Stimulated activated CD4-positive, alpha-beta T cell treated with anti-CD3 and anti-CD28 coated beads, Interleukin-4, amount 100 ng/mL, for 48 hours (primary cell): Measurements from ENCODE around the gene THSD1.

Experiments used
- DNase-seq, 2 donors: peaks; one replicate each; pipeline ENCODE4 v3.0.0-alpha.2; 2020; ENCODE audit warnings: low read depth in 2 of 2

THSD1 gene

DNA sequence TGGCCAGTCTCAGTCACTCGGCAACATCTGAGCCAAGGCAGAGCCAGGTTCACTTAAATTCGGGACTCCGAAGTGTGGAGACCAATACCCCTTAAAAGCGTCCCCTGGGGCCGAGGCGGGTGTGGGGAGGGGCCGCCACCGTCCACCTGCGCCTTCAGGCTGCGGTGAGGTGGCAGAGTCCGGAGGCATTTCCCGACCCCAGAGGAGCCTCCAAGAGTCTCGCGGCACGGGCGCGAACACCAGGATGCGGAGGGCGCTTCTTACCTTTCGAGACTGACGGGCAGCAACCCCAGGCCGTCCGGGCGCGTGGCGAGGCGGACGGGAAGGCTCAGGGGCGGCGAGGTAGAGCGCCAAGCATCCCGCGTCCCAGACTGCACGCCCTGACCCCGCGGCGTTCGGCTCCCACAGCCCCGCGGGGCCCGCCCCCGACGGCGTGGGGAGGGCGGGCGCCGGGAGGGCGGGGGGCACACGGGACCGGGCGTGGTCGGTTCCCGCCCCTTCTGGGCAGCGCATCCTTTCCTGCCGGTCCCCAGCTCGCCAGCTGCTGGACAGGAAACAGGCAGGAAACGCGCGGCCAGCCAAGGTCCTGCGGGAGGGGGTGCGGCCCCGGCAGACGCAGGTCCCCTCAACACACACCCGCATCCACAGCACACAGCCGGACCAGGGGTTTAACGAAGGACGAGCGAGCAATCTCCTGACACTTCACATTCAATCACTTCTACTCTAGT is at the start of gene THSD1:
Gene THSD1 (minus strand): TSS at position 406 of the 728 bp plus-strand sequence. CDS start 3,572 bp downstream, outside the sequence.
- peak in 1 of 2 donors; percentile 8 for DNase-seq

DNA sequence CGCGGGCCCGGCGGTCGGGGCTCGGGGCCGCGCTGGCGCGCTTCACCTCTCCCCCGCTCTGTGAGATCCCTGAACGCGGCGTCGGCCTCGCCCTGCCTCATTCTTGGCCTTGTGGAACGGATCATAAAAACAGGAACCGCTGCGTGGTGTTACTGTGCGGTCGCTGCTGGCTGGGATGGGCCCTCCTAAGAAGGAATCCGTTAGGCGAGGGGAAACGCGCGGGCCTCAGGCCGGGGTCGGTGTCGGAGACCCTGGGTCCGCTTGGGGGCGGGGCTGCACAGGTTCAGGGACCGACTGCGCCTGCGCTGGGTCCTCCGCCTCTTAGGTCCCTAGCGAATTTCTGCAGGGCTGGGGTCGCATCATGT is 49.7 kb upstream of the THSD1 start:
- DNase-seq: peak; percentile 71 to 74

DNA sequence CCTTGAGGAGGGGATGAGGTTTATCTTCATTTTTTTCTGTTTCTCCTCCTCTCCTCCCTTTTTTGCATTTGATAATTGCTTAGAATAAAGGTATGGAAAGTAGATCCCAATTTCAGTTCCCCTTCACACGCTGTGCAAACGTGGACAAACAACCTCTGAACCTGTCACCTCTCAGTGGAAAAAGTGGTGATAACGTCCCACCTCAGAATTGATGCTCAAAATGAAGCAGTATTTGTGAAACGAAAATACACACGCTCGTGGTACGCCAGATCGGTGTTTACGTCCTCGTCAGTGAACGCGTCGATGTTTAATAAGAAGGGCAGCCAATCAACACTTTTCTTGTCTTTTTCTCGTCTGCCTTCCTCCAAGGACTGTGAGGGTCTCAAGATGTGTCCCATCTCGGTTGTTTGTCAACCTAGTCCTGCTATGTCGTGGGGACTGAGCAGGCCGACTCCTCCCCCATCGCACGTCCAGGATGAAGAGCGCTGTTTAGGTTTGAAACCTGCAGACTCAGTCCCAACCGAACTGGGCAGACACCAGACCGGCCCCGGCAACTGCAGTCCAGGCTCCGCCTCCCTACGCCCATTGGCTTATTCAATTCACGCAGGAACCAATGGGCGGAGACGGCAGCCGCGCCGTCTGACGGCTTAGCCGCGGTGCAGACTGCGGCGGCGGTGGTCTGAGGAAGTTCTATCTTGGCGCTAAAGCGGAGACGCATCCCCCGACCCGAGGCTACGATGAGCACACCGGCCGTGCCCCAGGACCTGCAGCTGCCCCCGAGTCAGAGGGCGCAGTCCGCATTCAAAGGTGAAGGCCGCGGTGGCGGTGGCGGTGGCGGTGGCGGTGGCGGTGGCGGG is 49.1 kb upstream of the THSD1 start, which contains the start of gene CKAP2:
Gene CKAP2 (plus strand): TSS at position 659 of the 857 bp plus-strand sequence. CDS start 79 bp downstream, at position 738.
- DNase-seq: peak; percentile 84 to 93

DNA sequence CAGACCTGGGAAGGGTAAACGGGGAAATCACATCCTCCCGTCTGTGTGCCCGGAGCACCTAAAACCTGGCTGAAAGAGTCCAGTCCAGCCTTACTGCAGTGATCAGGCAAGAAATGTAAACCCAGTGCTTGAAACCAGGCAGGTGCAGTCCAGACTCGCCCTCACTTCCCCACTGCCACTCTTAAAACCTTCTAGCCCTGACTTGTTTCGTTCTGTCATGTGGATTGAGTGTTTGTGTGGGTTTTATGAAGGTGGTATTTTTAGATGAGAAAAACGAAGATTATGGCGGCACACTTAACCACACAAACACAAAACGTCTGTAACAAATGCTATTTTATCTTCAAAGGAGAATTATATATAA is 48.5 kb upstream of the THSD1 start:
- DNase-seq: no peak

DNA sequence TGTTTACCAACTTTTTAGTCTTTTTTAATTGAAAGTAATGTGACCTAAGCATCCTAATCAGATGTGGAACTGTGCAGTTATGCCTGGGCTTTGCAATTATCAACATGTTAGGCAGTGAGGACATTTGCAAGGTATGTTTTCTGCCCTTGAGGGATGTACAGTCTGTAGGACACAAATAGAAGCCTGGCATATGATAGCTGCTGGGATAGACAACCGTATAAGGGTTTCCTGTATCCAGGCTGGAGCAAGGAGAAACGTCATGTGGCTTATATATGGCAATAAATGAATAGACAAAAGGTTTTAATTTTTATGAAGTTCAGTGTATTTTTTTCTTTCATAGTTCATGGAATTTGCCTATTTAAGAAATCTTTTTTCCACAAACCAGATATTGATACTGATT is 46.5 kb upstream of the THSD1 start:
- DNase-seq: no peak

GRCh38 chr13:52451135-52451804 is 45.3 kb upstream of the THSD1 start:
- DNase-seq: no peak

DNA sequence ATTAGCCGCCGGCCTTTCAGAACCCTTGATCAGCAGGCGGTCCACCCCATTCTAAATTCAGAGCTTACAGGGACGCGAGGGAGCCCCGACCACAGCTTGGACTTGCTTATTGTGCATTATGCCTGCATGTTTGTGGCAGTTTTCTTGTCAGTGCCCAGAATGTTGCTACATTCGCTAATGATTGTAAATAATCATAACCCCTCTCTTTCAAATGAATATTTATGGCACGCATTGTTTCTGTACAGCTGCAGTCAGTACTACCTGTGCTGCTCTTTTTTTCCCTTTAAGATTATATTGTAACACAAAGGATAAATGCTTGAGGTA is 44.8 kb upstream of the THSD1 start:
- no peak for DNase-seq

DNA sequence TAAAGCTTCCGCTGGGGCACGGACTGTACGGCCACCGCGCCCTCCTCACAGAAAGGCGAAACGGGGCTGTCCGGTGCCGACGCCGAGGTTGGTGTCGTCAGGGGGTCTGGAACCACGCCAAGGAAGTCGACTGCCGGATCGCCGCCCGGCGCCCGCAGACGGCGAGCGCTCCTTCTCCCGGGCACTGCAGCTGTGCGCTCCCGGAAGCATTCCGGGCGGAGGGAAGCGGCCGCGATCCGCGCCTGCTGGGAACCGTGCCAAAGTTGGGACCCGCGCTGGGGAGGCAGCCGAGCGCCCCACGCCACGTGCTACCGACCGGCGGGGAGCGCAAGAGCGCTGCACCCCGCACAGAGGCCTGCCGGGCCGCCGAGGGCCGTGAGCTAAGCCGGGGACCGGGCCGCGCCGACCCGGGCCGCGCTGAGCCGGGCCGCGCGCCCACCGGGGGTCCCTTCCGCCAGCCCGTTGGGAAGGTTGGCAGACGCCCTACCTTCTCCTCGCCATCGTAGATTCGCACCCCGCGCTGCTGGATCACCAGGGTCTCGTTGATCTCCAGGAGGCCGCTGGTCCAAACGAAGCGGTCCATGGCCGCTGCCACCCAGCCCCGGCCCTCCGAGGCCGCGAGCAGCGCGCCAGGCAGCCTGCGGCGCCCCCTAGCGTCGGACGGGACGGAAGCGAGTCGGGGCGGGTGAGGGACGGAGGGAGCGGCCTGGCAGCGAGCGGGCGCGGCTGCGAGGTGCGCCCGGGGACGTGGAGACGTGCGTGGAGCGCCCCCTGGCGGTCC is 44.2 kb upstream of the THSD1 start, which contains the start of gene VPS36:
Gene VPS36 (minus strand): TSS at position 623 of the 781 bp plus-strand sequence. CDS start 40 bp downstream, at position 583.
- peak; percentile 90 to 92 for DNase-seq

DNA sequence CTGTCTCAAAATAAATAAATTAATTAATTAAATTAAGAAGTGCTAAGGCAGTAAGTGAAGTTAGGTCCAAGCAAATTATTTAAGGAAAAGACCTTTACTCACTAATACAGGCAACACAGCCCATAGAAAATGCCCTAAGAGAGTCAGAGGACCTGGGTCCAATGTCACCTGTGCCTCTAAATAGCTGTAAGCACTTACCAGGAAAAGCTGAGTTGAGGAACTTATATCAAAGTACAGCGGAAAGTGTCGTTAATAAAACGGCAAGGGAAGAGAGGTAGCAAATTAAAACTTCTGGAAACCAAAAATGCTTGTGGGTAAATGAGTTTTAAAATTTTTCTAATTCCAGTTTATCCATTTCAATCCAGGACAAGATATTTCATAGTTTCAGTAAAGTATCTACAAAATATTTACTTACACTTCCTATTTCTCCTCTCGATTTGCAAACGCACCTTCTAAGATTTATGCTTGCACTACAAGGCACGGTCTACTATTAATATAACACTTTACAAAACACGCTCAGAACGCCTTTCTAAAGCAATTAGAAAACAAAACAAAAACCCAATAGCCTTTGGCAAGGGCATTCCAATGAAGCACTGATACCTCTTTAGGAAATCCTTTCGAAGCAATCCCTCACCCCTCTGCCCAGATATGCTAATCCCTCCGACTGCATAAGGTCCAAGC is 43.5 kb upstream of the THSD1 start:
- DNase-seq: no peak

DNA sequence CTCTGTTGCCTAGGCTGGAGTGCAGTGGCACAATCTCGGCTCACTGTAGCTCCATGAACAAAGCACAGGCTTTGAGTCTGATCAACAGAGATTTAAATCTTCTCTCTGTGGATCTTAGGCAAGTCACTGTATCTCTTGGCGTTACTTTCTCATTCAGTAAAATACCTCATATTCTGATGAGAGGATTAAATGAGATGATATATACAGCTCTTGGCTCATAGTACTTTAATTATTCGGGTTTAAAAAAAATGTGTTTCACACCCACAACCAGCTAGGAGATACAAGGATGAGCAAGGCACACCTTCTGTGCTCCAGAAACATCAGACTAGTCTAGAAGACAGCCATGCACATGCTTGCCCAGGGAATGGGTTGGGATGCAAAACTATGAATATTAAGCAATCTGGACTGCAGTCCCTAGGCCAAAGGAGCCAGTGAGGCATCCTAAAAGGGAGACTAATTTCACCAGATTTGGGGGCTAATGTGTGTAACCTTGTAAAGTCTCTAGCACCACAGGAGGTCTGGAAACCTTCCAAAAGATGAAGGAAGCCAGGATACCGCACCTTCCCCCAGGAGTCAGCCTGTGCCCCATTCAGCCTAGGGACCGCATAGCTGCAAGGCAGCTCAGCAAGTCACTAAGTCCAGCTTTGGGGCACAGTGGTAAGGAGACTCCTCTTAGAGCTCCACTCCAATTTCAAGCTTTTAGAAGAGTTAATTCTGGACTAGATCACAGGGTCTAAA is 42.0 kb upstream of the THSD1 start:
- no peak for DNase-seq

GRCh38 chr13:52447354-52447753 is 41.4 kb upstream of the THSD1 start:
- DNase-seq: no peak

- DNase-seq: no peak
Measured at GRCh38 chr13:52446265-52446664, 40.3 kb upstream of the THSD1 start.

DNA sequence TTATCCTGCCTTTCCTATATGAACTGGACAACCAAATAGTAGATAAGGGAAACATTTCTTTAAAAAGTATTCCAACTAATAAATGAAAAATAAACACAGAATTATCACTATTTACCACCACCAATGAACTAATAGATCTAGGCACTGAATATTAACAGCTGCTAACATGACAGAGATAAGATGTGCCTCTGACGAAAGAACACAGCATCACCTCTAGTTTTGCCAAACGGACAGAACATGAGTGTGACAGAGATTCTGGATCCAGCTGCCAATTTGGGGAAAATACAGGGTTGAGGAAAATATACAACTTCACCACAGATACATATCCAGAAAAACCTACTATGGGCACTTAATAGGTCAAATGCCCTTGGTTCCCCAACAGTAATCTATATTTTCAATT is 26.5 kb upstream of the THSD1 start:
- no peak for DNase-seq

GRCh38 chr13:52428295-52428694 is 22.3 kb upstream of the THSD1 start:
- no peak for DNase-seq

GRCh38 chr13:52421216-52421615 is 15.2 kb upstream of the THSD1 start:
- DNase-seq: no peak

DNA sequence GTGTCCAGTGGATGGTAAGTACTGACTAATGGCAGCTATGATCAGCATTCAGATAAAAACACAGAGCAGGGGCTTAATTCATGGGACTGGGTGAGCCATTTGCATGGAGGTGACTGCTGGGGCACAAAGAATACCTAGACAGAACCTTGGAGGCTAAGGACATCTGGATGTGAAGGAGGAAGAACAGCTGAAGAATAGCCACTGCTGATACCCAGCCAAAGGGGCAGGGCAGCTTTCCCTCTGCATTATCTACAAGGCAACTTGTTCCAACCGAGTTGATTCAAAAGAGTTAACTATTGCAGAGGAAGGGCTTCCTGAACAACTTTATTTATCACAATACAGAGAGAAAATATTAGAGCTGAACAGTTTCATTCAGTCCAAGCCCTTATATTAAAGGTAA is 13.1 kb upstream of the THSD1 start:
- DNase-seq: no peak

DNA sequence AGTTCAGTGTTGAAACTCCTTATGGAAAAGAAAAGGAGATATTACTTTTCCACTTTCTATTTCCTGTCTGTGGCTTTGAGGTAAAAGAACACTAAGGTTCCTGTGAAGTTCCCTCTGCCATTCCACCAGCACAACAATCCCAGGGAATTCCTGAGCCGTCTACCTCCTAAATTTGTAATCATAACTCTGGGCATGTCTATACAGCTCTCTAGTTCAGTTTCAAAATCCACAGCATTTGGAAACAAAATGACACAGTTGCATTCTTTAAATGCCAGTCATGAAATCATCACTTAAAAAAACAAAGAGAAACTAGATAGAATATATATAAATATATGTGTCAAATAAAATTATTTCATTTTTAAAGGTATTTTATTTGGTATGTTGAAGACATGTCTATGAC is 9.0 kb upstream of the THSD1 start:
- no peak for DNase-seq

DNA sequence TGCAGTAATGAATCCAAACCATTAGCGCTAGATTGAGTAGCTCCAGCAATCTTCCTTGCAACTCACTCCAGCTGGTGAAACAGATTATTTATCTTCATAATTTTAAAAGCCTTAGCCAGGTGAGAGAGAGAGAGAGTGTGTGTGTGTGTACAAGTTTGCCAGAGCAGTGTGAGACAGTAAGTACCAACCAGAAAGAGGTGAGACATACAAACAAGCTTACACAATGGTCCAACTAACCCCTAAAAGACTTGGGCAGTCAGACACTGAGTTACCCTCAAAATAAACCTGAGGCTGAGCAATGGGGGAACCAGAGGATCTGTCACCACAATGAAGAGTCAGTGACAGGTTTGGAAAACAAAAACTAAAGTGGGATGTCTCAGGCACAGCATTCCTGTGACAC is 8.1 kb upstream of the THSD1 start:
- no peak for DNase-seq

- DNase-seq: no peak
Measured at GRCh38 chr13:52412128-52412527, 6.2 kb upstream of the THSD1 start.

DNA sequence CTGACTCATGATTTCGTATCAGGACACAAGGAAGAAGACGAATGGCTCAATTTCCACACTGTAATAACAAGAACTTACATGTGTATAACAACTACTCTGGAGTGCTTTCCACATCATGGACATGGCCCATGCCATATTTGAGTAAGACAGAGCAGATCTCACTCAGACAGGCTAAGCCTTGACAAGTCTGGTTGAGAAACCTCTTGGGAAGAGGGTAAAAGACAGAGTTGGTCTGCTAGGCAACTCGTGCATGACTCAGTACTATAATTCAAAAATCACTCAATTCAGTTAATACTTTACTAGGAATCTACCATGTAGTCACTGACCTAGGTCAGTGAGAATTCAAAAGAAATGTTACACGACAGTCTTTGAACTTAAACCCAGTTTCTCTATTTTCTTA is 5.7 kb upstream of the THSD1 start:
- DNase-seq: no peak
